CD4-positive, alpha-beta T cell treated with Interleukin-15 for 1 hour (primary cell): ENCODE measurements around the gene MTMR2.
"Not testable (repeated sequence)": the region's sequence is repeated elsewhere in the genome, so short reads cannot be mapped to it uniquely, and the experiment has no call there.

Source experiments
- DNase-seq: peaks from one replicate; pipeline ENCODE4 v3.0.0-alpha.2; 2020

MTMR2 gene

GRCh38 chr11:95883381-95883780, 40.5 kb downstream of the MTMR2 start:
- DNase-seq = no peak

GRCh38 chr11:95877291-95877690, 46.6 kb downstream of the MTMR2 start:
- DNase-seq = no peak

- DNase-seq = not testable (repeated sequence)
These were observed 53.0 kb downstream of the MTMR2 start for GRCh38 chr11:95870877-95871276.

GRCh38 chr11:95867105-95867504, 56.8 kb downstream of the MTMR2 start:
- no peak for DNase-seq

GRCh38 chr11:95863486-95864140, 60.3 kb downstream of the MTMR2 start:
- DNase-seq = no peak

- not testable (repeated sequence) for DNase-seq
These were observed 63.9 kb downstream of the MTMR2 start for GRCh38 chr11:95860024-95860423.

GRCh38 chr11:95854362-95854761, 69.5 kb downstream of the MTMR2 start:
- not testable (repeated sequence) for DNase-seq

GRCh38 chr11:95853862-95854261, 70.0 kb downstream of the MTMR2 start:
- DNase-seq = no peak

GRCh38 chr11:95853138-95853537, 70.8 kb downstream of the MTMR2 start:
- no peak for DNase-seq

GRCh38 chr11:95850137-95850536, 73.8 kb downstream of the MTMR2 start:
- no peak for DNase-seq

- DNase-seq = no peak
These were observed 74.7 kb downstream of the MTMR2 start for GRCh38 chr11:95849087-95849825.

GRCh38 chr11:95845167-95845566, 78.7 kb downstream of the MTMR2 start:
- no peak for DNase-seq

- peak; percentile 47 for DNase-seq
These were observed 88.0 kb downstream of the MTMR2 start for GRCh38 chr11:95835768-95836488.

GRCh38 chr11:95835351-95835750, 88.6 kb downstream of the MTMR2 start:
- DNase-seq = no peak

GRCh38 chr11:95833378-95833777, 90.5 kb downstream of the MTMR2 start:
- no peak for DNase-seq

- DNase-seq = no peak
These were observed 91.1 kb downstream of the MTMR2 start for GRCh38 chr11:95832763-95833162.

GRCh38 chr11:95831198-95831883, 92.6 kb downstream of the MTMR2 start:
- no peak for DNase-seq

- no peak for DNase-seq
These were observed 94.2 kb downstream of the MTMR2 start for GRCh38 chr11:95829580-95830259.

GRCh38 chr11:95827696-95828095, 96.2 kb downstream of the MTMR2 start:
- DNase-seq = no peak

GRCh38 chr11:95821640-95822039, 102.3 kb downstream of the MTMR2 start:
- no peak for DNase-seq

- no peak for DNase-seq
These were observed 107.9 kb downstream of the MTMR2 start for GRCh38 chr11:95816037-95816436.

- DNase-seq = not testable (repeated sequence)
These were observed 112.9 kb downstream of the MTMR2 start for GRCh38 chr11:95811052-95811451.

- DNase-seq = not testable (repeated sequence)
These were observed 117.4 kb downstream of the MTMR2 start for GRCh38 chr11:95806464-95806863.
